Inferior parietal cortex (tissue), 1 donor: ENCODE measurements around the gene GHR.

Experiments
- DNase-seq: peaks from one replicate; pipeline ENCODE4 v3.0.0-alpha.2; 2016; ENCODE audit errors: extremely low spot score

GHR gene

GRCh38 chr5:42423285-42424165 is at the start of gene GHR:
Gene GHR, plus strand, starts transcription at chr5:42423439. Its CDS starts 142,436 bp downstream, at chr5:42565875.
- peak; percentile 79 for DNase-seq

DNA sequence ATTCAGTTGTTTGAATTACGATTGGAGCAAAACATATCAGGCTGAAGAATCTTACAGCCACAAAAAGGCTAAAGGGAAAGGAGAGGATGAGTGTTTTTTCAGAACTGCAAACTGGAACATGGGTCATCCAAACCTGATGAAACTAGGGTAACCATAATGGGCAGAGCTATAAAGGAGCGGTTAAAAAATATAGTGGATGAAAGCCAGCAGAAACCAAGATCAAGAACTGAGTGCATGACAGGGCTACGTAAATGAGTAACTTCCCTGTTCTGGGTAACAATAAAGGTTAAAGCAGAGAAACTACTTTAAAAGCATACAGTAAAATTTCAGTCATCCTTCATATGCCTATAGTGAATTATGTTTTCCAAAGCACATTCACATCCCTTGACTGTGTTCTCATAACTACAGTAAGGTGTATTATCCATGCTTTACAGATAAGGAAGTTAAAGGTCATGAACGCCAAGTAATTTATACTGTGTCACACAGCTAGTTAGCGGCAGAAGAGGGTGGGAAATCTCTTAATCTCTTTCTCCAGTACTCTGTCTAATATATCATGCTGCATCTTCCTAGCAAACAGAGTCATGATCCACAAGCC is 48.5 kb upstream of the GHR start:
- DNase-seq: no peak

- DNase-seq: no peak
These were observed 45.7 kb upstream of the GHR start for GRCh38 chr5:42377496-42377895.

DNA sequence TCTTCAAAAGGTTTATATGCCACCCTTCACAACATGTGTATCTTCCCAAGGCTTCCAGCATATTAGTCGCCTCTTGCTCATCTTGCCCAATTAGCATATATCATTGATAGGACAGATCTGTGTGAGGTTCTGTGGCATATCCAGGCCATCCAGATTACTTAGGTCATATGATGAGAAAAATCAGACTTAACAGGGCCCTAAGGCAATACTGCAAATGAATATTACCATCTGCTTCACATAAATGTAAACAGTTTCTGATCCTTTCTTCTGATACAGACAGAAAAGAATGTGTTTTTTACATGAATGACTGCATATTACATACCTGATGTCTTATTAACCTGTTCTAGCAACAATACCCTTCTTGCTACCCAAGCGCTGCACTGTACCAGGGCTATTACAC is 41.3 kb upstream of the GHR start:
- no peak for DNase-seq

GRCh38 chr5:42387563-42387962 is 35.7 kb upstream of the GHR start:
- DNase-seq: no peak

DNA sequence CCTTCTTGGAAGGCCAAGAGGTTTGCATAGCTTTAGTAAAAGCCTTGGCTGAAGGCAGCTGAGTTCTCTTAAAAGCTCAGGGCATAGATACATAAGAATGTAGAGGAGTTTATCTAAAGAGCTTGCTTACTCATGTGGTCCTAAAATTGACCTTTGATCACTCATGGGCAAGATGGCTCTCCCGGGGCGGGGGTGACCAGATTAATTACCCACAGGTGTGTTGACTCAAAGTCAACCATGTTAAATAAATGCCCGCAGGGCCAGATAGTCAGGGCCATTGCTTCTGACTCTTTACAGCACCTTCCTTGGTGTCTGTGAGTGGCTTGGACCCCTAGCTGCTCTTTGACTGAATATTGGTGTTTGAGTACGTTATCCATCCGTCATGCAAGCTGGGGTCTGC is 33.1 kb upstream of the GHR start:
- no peak for DNase-seq

DNA sequence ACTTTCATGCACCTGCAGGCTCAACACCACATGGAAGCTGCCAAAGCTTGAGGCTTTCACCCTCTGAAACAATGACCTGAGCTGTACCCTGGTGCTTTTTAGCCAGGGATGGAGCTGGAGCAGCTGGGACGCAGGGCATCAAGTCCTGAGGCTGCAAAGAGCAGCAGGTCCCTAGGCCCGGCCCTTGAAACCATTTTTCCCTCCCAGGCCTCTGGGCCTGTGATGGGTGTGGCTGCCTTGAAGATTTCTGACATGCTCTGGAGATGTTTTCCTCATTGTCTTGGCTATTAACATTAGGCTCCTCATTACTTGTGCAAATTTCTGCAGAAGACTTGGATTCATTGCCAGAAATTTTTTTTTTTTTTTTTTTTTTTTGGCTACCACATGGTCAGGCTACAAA is 30.3 kb upstream of the GHR start:
- no peak for DNase-seq

- DNase-seq: no peak
These were observed 27.1 kb upstream of the GHR start for GRCh38 chr5:42396111-42396510.

- DNase-seq: no peak
These were observed 26.0 kb upstream of the GHR start for GRCh38 chr5:42397267-42397666.

DNA sequence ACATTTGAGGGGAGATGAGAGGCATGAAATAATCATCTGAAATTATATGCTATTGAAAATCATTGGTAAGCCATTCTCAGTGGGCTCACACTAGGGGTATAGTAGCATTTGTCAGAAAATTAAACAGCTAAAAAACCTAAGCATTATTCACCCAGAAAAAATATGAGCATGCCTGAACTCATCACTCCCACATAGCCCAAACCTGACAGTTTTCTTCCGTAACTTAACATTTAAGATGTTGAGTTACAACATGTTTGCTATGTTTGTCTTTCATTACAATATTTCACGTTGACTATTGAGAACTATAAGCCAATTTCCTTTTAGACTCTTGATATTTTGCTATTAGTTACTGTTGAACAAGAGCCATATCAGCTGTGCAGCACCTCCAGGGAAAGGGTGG is 23.5 kb upstream of the GHR start:
- DNase-seq: no peak

- no peak for DNase-seq
These were observed 22.8 kb upstream of the GHR start for GRCh38 chr5:42400474-42400873.

DNA sequence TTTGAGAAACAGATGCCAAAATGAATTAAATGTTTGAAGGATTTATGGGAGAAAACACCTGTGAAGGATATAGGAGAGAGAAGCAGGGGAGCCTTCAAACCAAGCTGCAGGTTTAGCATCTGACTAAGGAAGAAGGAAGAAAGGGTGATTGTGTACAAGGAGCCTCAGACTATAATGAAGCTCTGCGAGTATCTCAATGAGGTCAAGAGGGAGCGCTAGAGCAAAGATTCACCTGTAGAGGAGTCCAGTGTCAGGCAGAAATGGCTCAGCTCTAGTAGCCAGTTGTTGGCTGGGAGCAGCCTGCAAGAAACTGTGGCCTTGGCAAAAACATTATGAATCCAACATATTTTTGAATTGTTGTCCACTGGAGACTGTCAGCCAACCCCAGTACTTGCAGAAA is 20.0 kb upstream of the GHR start:
- no peak for DNase-seq

DNA sequence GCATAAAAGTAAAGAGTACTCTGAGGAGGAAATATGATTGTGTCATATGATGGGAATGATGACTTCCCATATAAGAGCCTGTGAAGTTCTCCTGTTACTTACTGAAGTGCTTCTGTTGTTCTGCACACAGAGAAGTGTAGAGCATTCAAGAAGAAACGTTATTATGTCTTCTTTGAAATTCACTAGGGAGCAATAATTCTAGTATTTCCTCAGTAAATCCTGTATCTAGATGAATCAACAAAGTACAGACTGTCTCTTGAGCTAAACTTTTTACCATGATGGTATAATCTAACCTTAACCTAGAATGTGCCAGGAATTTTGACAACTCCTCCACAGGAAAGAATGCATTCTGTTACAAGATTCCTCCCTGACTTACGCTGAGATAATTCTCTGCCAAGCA is 18.9 kb upstream of the GHR start:
- DNase-seq: no peak

DNA sequence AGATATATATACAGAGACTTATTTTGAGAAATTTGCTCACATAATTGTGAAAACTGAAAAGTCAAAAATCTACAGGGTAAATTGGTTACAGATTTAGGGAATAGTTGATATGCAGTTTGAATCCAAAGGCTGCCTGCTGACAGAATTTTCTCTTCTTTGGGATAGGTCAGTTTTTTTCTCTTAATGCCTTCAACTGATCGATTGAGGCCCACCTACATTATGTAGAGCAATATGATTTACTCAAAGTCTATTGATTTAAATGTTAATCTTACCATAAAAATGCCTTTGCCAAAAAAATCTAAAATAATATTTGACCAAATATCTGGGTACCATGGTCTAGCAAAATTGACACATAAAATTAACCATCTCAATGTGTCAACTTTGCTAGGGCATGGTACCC is 3.9 kb upstream of the GHR start:
- no peak for DNase-seq

GRCh38 chr5:42422656-42423280 is 471 bp upstream of the GHR start:
- no peak for DNase-seq

GRCh38 chr5:42426016-42426415 is 2.8 kb downstream of the GHR start:
- DNase-seq: no peak

- no peak for DNase-seq
These were observed 6.5 kb downstream of the GHR start for GRCh38 chr5:42429694-42430093.

- no peak for DNase-seq
These were observed 10.9 kb downstream of the GHR start for GRCh38 chr5:42434047-42434724.

GRCh38 chr5:42436051-42436450 is 12.8 kb downstream of the GHR start:
- no peak for DNase-seq

GRCh38 chr5:42454216-42454995 is 31.2 kb downstream of the GHR start:
- DNase-seq: no peak

GRCh38 chr5:42461033-42461432 is 37.8 kb downstream of the GHR start:
- DNase-seq: no peak

DNA sequence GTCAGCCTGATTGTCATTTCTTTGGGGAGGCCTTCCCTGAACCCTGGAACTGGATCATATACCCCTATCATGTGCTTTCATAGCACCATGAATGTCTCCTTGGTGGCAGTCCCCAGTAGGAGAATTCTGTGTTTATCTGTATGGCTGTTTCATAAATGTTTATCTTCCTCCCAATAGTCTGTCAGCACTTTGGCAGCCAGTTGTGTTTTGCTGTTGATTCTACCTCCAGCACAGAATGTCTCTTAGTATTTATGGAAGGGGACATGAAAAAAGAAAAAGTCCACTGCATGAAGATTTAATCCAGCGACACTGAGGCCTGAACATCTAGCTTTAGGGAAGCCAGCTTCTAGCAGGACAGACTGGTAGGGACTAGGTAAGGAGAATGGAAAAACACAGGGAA is 38.3 kb downstream of the GHR start:
- no peak for DNase-seq
